ENCODE data around the gene PRKN. TPM values are rescaled to one million over a fixed set of nuclear protein-coding genes. Genes with fewer than 3 reads are reported as not detected.

The PRKN gene
- total RNA-seq, 1 donor from 2014 or later: 7.0 TPM

GRCh38 chr6:162165479-162165878, 562.1 kb downstream of the PRKN start:
- H3K4me1 Mint-ChIP-seq (ENCODE audit: low read depth, unreplicated experiment): no peaks in the 10 kb centered on the region
- no peak for DNase-seq
- TF ChIP-seq CTCF (IDR thresholded peaks at IDR 0.05; ENCODE audit: partially characterized antibody, unreplicated experiment): no peak
- no peaks in the 10 kb centered on the region for H3K27me3 Mint-ChIP-seq (ENCODE audit: unreplicated experiment)
- no peaks in the 10 kb centered on the region for H3K9me3 Mint-ChIP-seq (ENCODE audit: unreplicated experiment)
- no peak overlapping the region for H3K27ac Mint-ChIP-seq (ENCODE audit: unreplicated experiment)
- H3K36me3 Mint-ChIP-seq (ENCODE audit: unreplicated experiment): no peaks in the 10 kb centered on the region
- H3K4me3 Mint-ChIP-seq (ENCODE audit: unreplicated experiment): no peak overlapping the region

GRCh38 chr6:162157167-162157870, 570.2 kb downstream of the PRKN start:
- Mint-ChIP-seq H3K36me3 (ENCODE audit: unreplicated experiment) (no peaks in the 10 kb centered on the region), H3K27ac (ENCODE audit: unreplicated experiment) (no peak overlapping the region), H3K4me3 (ENCODE audit: unreplicated experiment) (no peak overlapping the region), H3K4me1 (ENCODE audit: low read depth, unreplicated experiment) (no peaks in the 10 kb centered on the region), H3K27me3 (ENCODE audit: unreplicated experiment) (no peaks in the 10 kb centered on the region), H3K9me3 (ENCODE audit: unreplicated experiment) (no peaks in the 10 kb centered on the region)
- TF ChIP-seq CTCF (IDR thresholded peaks at IDR 0.05; ENCODE audit: partially characterized antibody, unreplicated experiment): no peak
- DNase-seq: no peak

GRCh38 chr6:162156146-162156545, 571.4 kb downstream of the PRKN start:
- no peak overlapping the region for H3K4me3 Mint-ChIP-seq (ENCODE audit: unreplicated experiment)
- TF ChIP-seq CTCF (IDR thresholded peaks at IDR 0.05; ENCODE audit: partially characterized antibody, unreplicated experiment): no peak
- H3K4me1 Mint-ChIP-seq (ENCODE audit: low read depth, unreplicated experiment): no peaks in the 10 kb centered on the region
- H3K27me3 Mint-ChIP-seq (ENCODE audit: unreplicated experiment): no peaks in the 10 kb centered on the region
- H3K36me3 Mint-ChIP-seq (ENCODE audit: unreplicated experiment): no peaks in the 10 kb centered on the region
- H3K9me3 Mint-ChIP-seq (ENCODE audit: unreplicated experiment): no peaks in the 10 kb centered on the region
- no peak for DNase-seq
- no peak overlapping the region for H3K27ac Mint-ChIP-seq (ENCODE audit: unreplicated experiment)

GRCh38 chr6:162154930-162155329, 572.6 kb downstream of the PRKN start:
- Mint-ChIP-seq H3K9me3 (ENCODE audit: unreplicated experiment) (no peaks in the 10 kb centered on the region), H3K4me1 (ENCODE audit: low read depth, unreplicated experiment) (no peaks in the 10 kb centered on the region), H3K36me3 (ENCODE audit: unreplicated experiment) (no peaks in the 10 kb centered on the region), H3K27ac (ENCODE audit: unreplicated experiment) (no peak overlapping the region), H3K4me3 (ENCODE audit: unreplicated experiment) (no peak overlapping the region), H3K27me3 (ENCODE audit: unreplicated experiment) (no peaks in the 10 kb centered on the region)
- DNase-seq: no peak
- no peak for TF ChIP-seq CTCF (IDR thresholded peaks at IDR 0.05; ENCODE audit: partially characterized antibody, unreplicated experiment)

GRCh38 chr6:162154001-162154400, 573.6 kb downstream of the PRKN start:
- H3K4me1 Mint-ChIP-seq (ENCODE audit: low read depth, unreplicated experiment): no peaks in the 10 kb centered on the region
- no peaks in the 10 kb centered on the region for H3K27me3 Mint-ChIP-seq (ENCODE audit: unreplicated experiment)
- H3K27ac Mint-ChIP-seq (ENCODE audit: unreplicated experiment): no peak overlapping the region
- no peak for DNase-seq
- H3K36me3 Mint-ChIP-seq (ENCODE audit: unreplicated experiment): no peaks in the 10 kb centered on the region
- no peak for TF ChIP-seq CTCF (IDR thresholded peaks at IDR 0.05; ENCODE audit: partially characterized antibody, unreplicated experiment)
- no peaks in the 10 kb centered on the region for H3K9me3 Mint-ChIP-seq (ENCODE audit: unreplicated experiment)
- no peak overlapping the region for H3K4me3 Mint-ChIP-seq (ENCODE audit: unreplicated experiment)
